Mucosa of descending colon (tissue), 3 donors: ENCODE results near the gene TTC39B. TPM values are rescaled to one million over a fixed set of nuclear protein-coding genes. Genes with fewer than 3 reads are reported as not detected.

Experiments
- ATAC-seq: fragments of 200-7000 bp; cut with Tn5 transposase; one replicate; pipeline ENCODE4 v1.9.1; 2020; ENCODE audit warnings: mild to moderate bottlenecking, moderate library complexity
- DNase-seq, 3 donors: peaks; one replicate each; pipeline ENCODE4 v3.0.0-alpha.2; 2020
- H3K36me3 ChIP-seq: fragments of 200-600 bp; one replicate; pipeline ENCODE4 v1.8.0; 2021; ENCODE audit warnings: low read depth, mild to moderate bottlenecking
- H3K4me1 ChIP-seq: fragments of 200-600 bp; one replicate; pipeline ENCODE4 v1.8.0; 2021; ENCODE audit warnings: low read depth, mild to moderate bottlenecking
- H3K4me3 ChIP-seq: fragments of 200-600 bp; one replicate; pipeline ENCODE4 v1.8.0; 2021; ENCODE audit warnings: mild to moderate bottlenecking
- H3K9me3 ChIP-seq: fragments of 200-600 bp; one replicate; pipeline ENCODE4 v1.8.0; 2021; ENCODE audit warnings: mild to moderate bottlenecking
- CTCF ChIP-seq: fragments of 200-600 bp; IDR thresholded peaks from one replicate; pipeline ENCODE4 v1.8.0; 2022; ENCODE audit warnings: antibody characterized with exemption, mild to moderate bottlenecking
- intact Hi-C, 2 donors: fragments of 100-400 bp; cut with DNase I in 1 of 2; cut with micrococcal nuclease in 1 of 2; formaldehyde crosslinking; loops; one replicate each; pipeline versions ENCODE4 v1.11.0 to v1.11.1; 2022; cut with DNase I, micrococcal nuclease
- total RNA-seq, 3 donors: library from RNA; stranded (reverse); fragmentation: NEBNext Ultra II Directional in 2 of 3; extraction: Animal tissue kit (Norgen Biotek cat#: 25700) in 2 of 3; gene quantifications; one replicate each; pipeline versions ENCODE4 v1.2.1 to v1.2.4, GENCODE V29; 2021 to 2023
- donor health status: DM: no; HTN: no; CAD: no; lungs with moderate emphysema.
- donor health status: DM: no; HTN: no; CAD: no.
- donor health status: DM: no; HTN: yes; CAD: no.

Gene TTC39B
- total RNA-seq, 3 donors from 2014 or later: 36.9 to 48.0 (median 43.8) TPM

DNA sequence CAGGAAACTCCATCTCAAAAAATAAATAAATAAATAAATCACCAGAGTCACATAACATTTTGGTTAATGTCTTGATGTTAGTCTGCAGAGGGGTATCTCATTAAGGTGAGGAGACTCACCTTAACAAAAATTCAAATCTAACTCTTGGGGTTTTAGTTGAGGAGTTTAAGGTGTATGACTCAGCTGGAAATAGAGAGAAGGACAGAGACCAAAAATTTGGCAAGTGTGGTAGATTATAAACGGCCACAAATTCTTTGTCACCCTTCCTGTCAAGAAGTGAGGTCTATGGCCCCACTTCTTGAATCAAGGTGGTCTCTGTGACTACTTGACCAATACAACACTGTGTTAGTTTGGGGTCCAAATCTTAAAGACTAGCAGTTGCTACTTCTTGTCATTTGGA lies 60.8 kb downstream of the TTC39B start:
- DNase-seq: no peak
- intact Hi-C loops: no loop called here
- TF ChIP-seq CTCF: no peak
- H3K4me3 ChIP-seq: no peak overlapping the region
- H3K4me1 ChIP-seq: no peaks in the 10 kb centered on the region
- no peaks in the 10 kb centered on the region for H3K9me3 ChIP-seq
- no peaks in the 10 kb centered on the region for H3K36me3 ChIP-seq
- ATAC-seq: no peak

- TF ChIP-seq CTCF: no peak
- Histone ChIP-seq H3K9me3 (no peaks in the 10 kb centered on the region), H3K36me3 (no peaks in the 10 kb centered on the region), H3K4me1 (no peaks in the 10 kb centered on the region), H3K4me3 (no peak overlapping the region)
- ATAC-seq: no peak
- no peak for DNase-seq
- intact Hi-C loops: no loop called here
Observed at GRCh38 chr9:15244001-15244441, 63.0 kb downstream of the TTC39B start.

GRCh38 chr9:15243081-15243480 lies 63.9 kb downstream of the TTC39B start:
- TF ChIP-seq CTCF: no peak
- DNase-seq (no peak), ATAC-seq (no peak)
- Histone ChIP-seq H3K36me3 (no peaks in the 10 kb centered on the region), H3K4me1 (no peaks in the 10 kb centered on the region), H3K9me3 (peaks cover 2% of the 10 kb centered on the region), H3K4me3 (no peak overlapping the region)
- intact Hi-C loops: no loop called here

DNA sequence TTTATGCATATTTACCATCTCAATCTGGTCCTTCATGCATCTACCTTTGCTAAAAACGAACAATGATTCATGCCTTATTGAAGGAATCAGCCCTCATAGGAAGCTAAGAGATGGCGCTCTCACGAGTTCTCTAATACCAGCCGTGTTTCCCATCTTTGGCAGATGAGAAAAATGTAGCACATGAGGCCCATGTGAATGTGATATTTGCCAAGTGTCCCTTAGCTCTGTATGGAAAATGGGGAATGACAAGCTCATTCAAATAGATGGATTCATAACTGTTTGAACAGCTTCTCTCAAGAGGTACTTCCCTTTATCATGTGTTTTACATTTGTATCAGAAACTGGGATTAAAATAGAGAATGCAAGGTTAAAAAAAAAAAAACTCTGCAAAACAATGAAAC lies 66.1 kb downstream of the TTC39B start:
- Histone ChIP-seq H3K36me3 (no peaks in the 10 kb centered on the region), H3K4me1 (no peaks in the 10 kb centered on the region), H3K4me3 (no peak overlapping the region), H3K9me3 (peaks cover 5% of the 10 kb centered on the region)
- ATAC-seq: no peak
- intact Hi-C loops: no loop called here
- no peak for TF ChIP-seq CTCF
- DNase-seq: no peak

GRCh38 chr9:15239816-15240215 lies 67.2 kb downstream of the TTC39B start:
- H3K4me1 ChIP-seq: peaks cover 4% of the 10 kb centered on the region
- no peak for ATAC-seq
- H3K36me3 ChIP-seq: no peaks in the 10 kb centered on the region
- intact Hi-C loops: no loop called here
- peaks cover 11% of the 10 kb centered on the region for H3K9me3 ChIP-seq
- no peak for TF ChIP-seq CTCF
- no peak overlapping the region for H3K4me3 ChIP-seq
- DNase-seq: no peak

- H3K4me3 ChIP-seq: no peak overlapping the region
- peaks cover 4% of the 10 kb centered on the region for H3K4me1 ChIP-seq
- no peaks in the 10 kb centered on the region for H3K36me3 ChIP-seq
- ATAC-seq: no peak
- intact Hi-C loops: no loop called here
- no peak for TF ChIP-seq CTCF
- H3K9me3 ChIP-seq: peaks cover 11% of the 10 kb centered on the region
- no peak for DNase-seq
Observed at GRCh38 chr9:15238646-15239045, 68.4 kb downstream of the TTC39B start.
